ENCODE data around the gene DDX52. TPM values are rescaled to one million over a fixed set of nuclear protein-coding genes. Genes with fewer than 3 reads are reported as not detected.

The DDX52 gene
- total and polyA plus RNA-seq, 9 of the 15 experiments (the other 6 are each of a cell fraction or from before 2014, with no cell fraction given): 19.1 to 50.5 (median 34.8) TPM

- in situ Hi-C loops (cut with MboI): no loop called here
- H3K36me3 ChIP-seq (ENCODE audit: control insufficient read depth, insufficient read depth, low read length): no peaks in the 10 kb centered on the region
- FAIRE-seq (no peak), DNase-seq (ENCODE audit: extremely low read depth in 1 of 4, low spot score in 3 of 4) (no peak), ATAC-seq (no peak)
- no TSS peak for BruUV-seq (replicated peaks)
- H3K79me2 ChIP-seq (ENCODE audit: control insufficient read depth, insufficient read depth, low read length): no peaks in the 10 kb centered on the region
- no peak overlapping the region for H2AFZ ChIP-seq (ENCODE audit: low read depth, low read length)
- intact Hi-C loops (cut with micrococcal nuclease): no loop called here
- POLR2A ChIA-PET: no interaction called here
- no peak overlapping the region for H3K9ac ChIP-seq (ENCODE audit: insufficient read depth in 1 of 2, low read depth in 2 of 2, low read length in 2 of 2)
- no peaks in the 10 kb centered on the region for H3K9me1 ChIP-seq (ENCODE audit: control insufficient read depth, insufficient read depth, low read length)
- CTCF ChIA-PET (ENCODE audit: low intra/inter-chr PET ratio): no interaction called here
- TF ChIP-seq ZNF436 (CRISPR knock-in tag; IDR thresholded peaks at IDR 0.05): no peak
- no peak for TF ChIP-seq MED1 (CRISPR knock-in tag; IDR thresholded peaks at IDR 0.05; ENCODE audit: borderline replicate concordance)
- TF ChIP-seq, protein P1, sequence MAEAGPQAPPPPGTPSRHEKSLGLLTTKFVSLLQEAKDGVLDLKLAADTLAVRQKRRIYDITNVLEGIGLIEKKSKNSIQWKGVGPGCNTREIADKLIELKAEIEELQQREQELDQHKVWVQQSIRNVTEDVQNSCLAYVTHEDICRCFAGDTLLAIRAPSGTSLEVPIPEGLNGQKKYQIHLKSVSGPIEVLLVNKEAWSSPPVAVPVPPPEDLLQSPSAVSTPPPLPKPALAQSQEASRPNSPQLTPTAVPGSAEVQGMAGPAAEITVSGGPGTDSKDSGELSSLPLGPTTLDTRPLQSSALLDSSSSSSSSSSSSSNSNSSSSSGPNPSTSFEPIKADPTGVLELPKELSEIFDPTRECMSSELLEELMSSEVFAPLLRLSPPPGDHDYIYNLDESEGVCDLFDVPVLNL (CRISPR knock-in tag; IDR thresholded peaks at IDR 0.05; ENCODE audit: low read depth): no peak
- no peak for TF ChIP-seq POLR2AphosphoS5 (IDR thresholded peaks at IDR 0.05; ENCODE audit: control insufficient read depth, insufficient read depth, low read depth, low read length)
- no peak for TF ChIP-seq GABPB1 (CRISPR knock-in tag; IDR thresholded peaks at IDR 0.05)
- no peak for TF ChIP-seq SMAD2 (IDR thresholded peaks at IDR 0.05; ENCODE audit: low read depth, low read length)
- TF ChIP-seq FOXA1 (IDR thresholded peaks at IDR 0.05; ENCODE audit: borderline replicate concordance): no peak
- no peak for TF ChIP-seq SMAD1 (IDR thresholded peaks at IDR 0.05; ENCODE audit: low read depth, low read length, partially characterized antibody)
- no peak for TF ChIP-seq ZFP36 (IDR thresholded peaks at IDR 0.05; ENCODE audit: low read depth, low read length, partially characterized antibody)
- no peak for TF ChIP-seq ZNF609 (CRISPR knock-in tag; IDR thresholded peaks at IDR 0.05; ENCODE audit: borderline replicate concordance)
- TF ChIP-seq ZNF408 (CRISPR knock-in tag; IDR thresholded peaks at IDR 0.05; ENCODE audit: low read depth): no peak
- no peak for TF ChIP-seq RHOXF2B (CRISPR knock-in tag; conservative IDR thresholded peaks at IDR 0.05)
- no peak overlapping the region for H3K4me2 ChIP-seq (ENCODE audit: insufficient read depth, low read length)
- WGBS (ENCODE audit: insufficient coverage, low coverage, missing lambda C conversion rate): 0% methylated on average over 6 of the region's 6 CpGs
- H3K4me3 ChIP-seq: no peak overlapping the region
- no peaks in the 10 kb centered on the region for H3K9me3 ChIP-seq (replicated peaks; ENCODE audit: control insufficient read depth, insufficient read depth, low read depth, low read length)
- no peak overlapping the region for H3K27ac ChIP-seq (ENCODE audit: extremely low read depth, low read depth, low read length)
- no peaks in the 10 kb centered on the region for H3K4me1 ChIP-seq (replicated peaks in 1 of 2; ENCODE audit: control insufficient read depth in 2 of 2, insufficient read depth in 2 of 2, low read length in 2 of 2)
- no peaks in the 10 kb centered on the region for H4K20me1 ChIP-seq (replicated peaks; ENCODE audit: control insufficient read depth, insufficient read depth, low read length)
- H3K27me3 ChIP-seq (ENCODE audit: control insufficient read depth in 2 of 2, insufficient read depth in 2 of 2, low read length in 2 of 2): peaks cover 33 to 52% of the 10 kb centered on the region in 2 experiments
These were observed 48.6 kb upstream of the DDX52 start for GRCh38 chr17:37691807-37692206.

Data from K562 (cell line).